PC-3 (cell line): Measurements from ENCODE around the gene CD99. TPM values are rescaled to one million over a fixed set of nuclear protein-coding genes. Genes with fewer than 3 reads are reported as not detected.

Source experiments
- ATAC-seq: fragments of 200-7000 bp; cut with Tn5 transposase; 2 replicates; pipeline ENCODE4 v1.9.1; 2020; ENCODE audit warnings: mild to moderate bottlenecking, moderate library complexity
- BruUV-seq: library from RNA; stranded (reverse); fragments of 400-500 nt; replicated peaks from 2 replicates; lab custom pipeline; 2021; lab: Mats Ljungman, UMichigan
- CTCF ChIA-PET: fragments of 300-600 bp; sonication (Branson Sonifier 250); formaldehyde crosslinking; loops from one replicate; lab custom pipeline; 2022; ENCODE audit warnings: antibody characterized with exemption; lab: Charles Lee
- POLR2A ChIA-PET: fragments of 300-600 bp; sonication (Branson Sonifier 250); formaldehyde crosslinking; loops from one replicate; lab custom pipeline; 2022; ENCODE audit warnings: antibody characterized with exemption; ENCODE audit not compliant: unreplicated experiment; lab: Charles Lee
- DNase-seq: peaks from one replicate; pipeline ENCODE4 v3.0.0-alpha.2; 2015
- H2AFZ ChIP-seq: fragments of 300-600 bp; sonication (generic); 2 replicates; pipeline ENCODE4 v1.6.0; 2016; ENCODE audit warnings: antibody characterized with exemption, low read length
- H3F3A ChIP-seq: fragments of 300-600 bp; sonication (generic); one replicate; pipeline ENCODE4 v1.6.0; 2017; ENCODE audit warnings: antibody characterized with exemption, low read length, control low read depth, mild to moderate bottlenecking; ENCODE audit not compliant: unreplicated experiment
- H3K27ac ChIP-seq: fragments of 300-600 bp; sonication (generic); 2 replicates; pipeline ENCODE4 v1.5.1; 2016; ENCODE audit warnings: mild to moderate bottlenecking, low read length
- H3K27me3 ChIP-seq: fragments of 300-600 bp; sonication (generic); 2 replicates; pipeline ENCODE4 v1.6.1; 2016; ENCODE audit warnings: low read length, mixed read lengths
- H3K36me3 ChIP-seq: fragments of 300-600 bp; sonication (generic); 2 replicates; pipeline ENCODE4 v1.6.1; 2016; ENCODE audit warnings: low read depth, mixed run types, low read length, mixed read lengths
- H3K4me1 ChIP-seq: fragments of 300-600 bp; sonication (generic); 2 replicates; pipeline ENCODE4 v1.5.1; 2016; ENCODE audit warnings: low read length; ENCODE audit not compliant: insufficient read depth
- H3K4me2 ChIP-seq: fragments of 300-600 bp; sonication (generic); 2 replicates; pipeline ENCODE4 v1.6.0; 2016; ENCODE audit warnings: low read length
- H3K4me3 ChIP-seq: fragments of 300-600 bp; sonication (generic); 2 replicates; pipeline ENCODE4 v1.5.1; 2016; ENCODE audit warnings: mild to moderate bottlenecking, low read length, mixed read lengths
- H3K79me2 ChIP-seq: fragments of 300-600 bp; sonication (generic); 2 replicates; pipeline ENCODE4 v1.6.1; 2017; ENCODE audit warnings: low read length, mixed read lengths
- H3K9ac ChIP-seq: fragments of 300-600 bp; sonication (generic); 2 replicates; pipeline ENCODE4 v1.6.0; 2016; ENCODE audit warnings: mild to moderate bottlenecking, low read length
- H3K9me2 ChIP-seq: fragments of 300-600 bp; sonication (generic); replicated peaks from 2 replicates; pipeline ENCODE4 v1.6.1; 2016; ENCODE audit warnings: mixed run types, low read length, mixed read lengths
- H3K9me3 ChIP-seq: fragments of 300-600 bp; sonication (generic); 2 replicates; pipeline ENCODE4 v1.6.1; 2016; ENCODE audit warnings: low read length, mixed read lengths
- H4K20me1 ChIP-seq: fragments of 300-600 bp; sonication (generic); 2 replicates; pipeline ENCODE4 v1.6.1; 2016; ENCODE audit warnings: low read length, mixed read lengths
- EZH2 ChIP-seq: fragments of 300-600 bp; sonication (generic); IDR thresholded peaks from one replicate; pipeline ENCODE4 v1.6.1; 2017; ENCODE audit warnings: antibody characterized with exemption, mild to moderate bottlenecking, low read length; ENCODE audit not compliant: unreplicated experiment
- EZH2phosphoT487 ChIP-seq: fragments of 300-600 bp; sonication (generic); IDR thresholded peaks from 2 replicates; pipeline ENCODE4 v1.6.1; 2018; ENCODE audit warnings: mild to moderate bottlenecking, antibody characterized with exemption, low read length, borderline replicate concordance
- intact Hi-C: fragments of 100-400 bp; cut with micrococcal nuclease; formaldehyde crosslinking; loops from 2 replicates; pipeline ENCODE4 v1.9.0; 2023
- total RNA-seq: library from RNA; depleted of rRNA; stranded (reverse); fragments of >200 nt; gene quantifications from 2 replicates; pipeline ENCODE4 v1.2.3, GENCODE V29; 2014
- TF ChIP-seq, protein P1 (sequence below): fragments of 300-600 bp; sonication (generic); conservative IDR thresholded peaks from 2 replicates; pipeline ENCODE4 v1.5.1; 2017; ENCODE audit warnings: antibody characterized with exemption, low read depth, mild to moderate bottlenecking, low read length

The CD99 gene
- total RNA-seq, 1 experiment from 2014 or later, result 202 TPM

DNA sequence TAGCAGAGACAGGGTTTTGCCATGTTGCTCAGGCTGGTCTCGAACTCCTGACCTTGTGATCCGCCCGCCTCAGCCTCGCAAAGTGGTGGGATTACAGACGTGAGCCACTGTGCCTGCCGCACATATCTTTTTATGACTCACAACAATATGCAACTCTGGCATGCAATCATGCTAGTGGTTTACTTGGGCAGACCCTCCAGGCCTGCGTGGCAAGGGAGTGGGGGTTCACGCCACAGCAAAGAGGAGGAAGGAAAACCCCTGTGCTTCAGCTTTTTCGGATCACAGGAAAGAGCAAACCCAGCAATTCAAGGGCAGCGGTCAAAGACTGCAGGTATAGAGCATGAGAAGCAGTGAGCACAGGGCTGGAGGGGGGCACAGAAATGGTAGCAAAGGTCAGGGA is 48.3 kb upstream of the CD99 start:
- no TSS peak for BruUV-seq
- H3K4me3 ChIP-seq, result no peak overlapping the region
- no peak overlapping the region for H3K27ac ChIP-seq
- H3K79me2 ChIP-seq, result no peaks in the 10 kb centered on the region
- ChIA-PET POLR2A (no interaction called here), CTCF (no interaction called here)
- H3K4me1 ChIP-seq, result no peaks in the 10 kb centered on the region
- no peaks in the 10 kb centered on the region for H3K9me2 ChIP-seq
- no peaks in the 10 kb centered on the region for H3K27me3 ChIP-seq
- no peak overlapping the region for H2AFZ ChIP-seq
- no peaks in the 10 kb centered on the region for H4K20me1 ChIP-seq
- H3K4me2 ChIP-seq, result no peak overlapping the region
- no peak for ATAC-seq
- no peak for DNase-seq
- H3F3A ChIP-seq, result no peaks in the 10 kb centered on the region
- no peaks in the 10 kb centered on the region for H3K9me3 ChIP-seq
- TF ChIP-seq EZH2phosphoT487 (no peak), EZH2 (no peak)
- TF ChIP-seq, protein P1, sequence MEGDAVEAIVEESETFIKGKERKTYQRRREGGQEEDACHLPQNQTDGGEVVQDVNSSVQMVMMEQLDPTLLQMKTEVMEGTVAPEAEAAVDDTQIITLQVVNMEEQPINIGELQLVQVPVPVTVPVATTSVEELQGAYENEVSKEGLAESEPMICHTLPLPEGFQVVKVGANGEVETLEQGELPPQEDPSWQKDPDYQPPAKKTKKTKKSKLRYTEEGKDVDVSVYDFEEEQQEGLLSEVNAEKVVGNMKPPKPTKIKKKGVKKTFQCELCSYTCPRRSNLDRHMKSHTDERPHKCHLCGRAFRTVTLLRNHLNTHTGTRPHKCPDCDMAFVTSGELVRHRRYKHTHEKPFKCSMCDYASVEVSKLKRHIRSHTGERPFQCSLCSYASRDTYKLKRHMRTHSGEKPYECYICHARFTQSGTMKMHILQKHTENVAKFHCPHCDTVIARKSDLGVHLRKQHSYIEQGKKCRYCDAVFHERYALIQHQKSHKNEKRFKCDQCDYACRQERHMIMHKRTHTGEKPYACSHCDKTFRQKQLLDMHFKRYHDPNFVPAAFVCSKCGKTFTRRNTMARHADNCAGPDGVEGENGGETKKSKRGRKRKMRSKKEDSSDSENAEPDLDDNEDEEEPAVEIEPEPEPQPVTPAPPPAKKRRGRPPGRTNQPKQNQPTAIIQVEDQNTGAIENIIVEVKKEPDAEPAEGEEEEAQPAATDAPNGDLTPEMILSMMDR, result no peak
- H3K36me3 ChIP-seq, result peaks cover 3% of the 10 kb centered on the region; the same call in 1 of the 2 replicates
- intact Hi-C loops, result loop anchor here (5.0 kb wide), 1 partner anchor 65 kb away; no protein-coding TSS in a partner anchor
- no peak overlapping the region for H3K9ac ChIP-seq

DNA sequence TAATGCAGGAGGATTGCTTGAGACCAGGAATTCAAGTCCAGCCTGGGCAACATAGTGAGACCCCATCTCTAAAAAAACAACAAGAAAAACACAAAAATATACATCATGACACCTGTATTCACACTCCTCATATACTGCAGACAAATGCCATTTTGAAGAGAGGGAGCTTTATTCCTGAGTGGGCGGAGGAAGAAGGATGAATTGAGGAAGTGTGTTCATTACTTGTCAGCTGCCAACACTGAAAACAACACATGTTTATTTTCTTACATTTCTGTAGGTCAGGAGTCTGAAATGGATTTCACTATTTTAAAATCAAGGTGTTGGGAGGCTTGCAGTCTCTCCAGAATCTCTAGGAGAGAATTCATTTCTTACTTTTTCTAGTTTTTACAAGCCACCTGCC is 47.2 kb upstream of the CD99 start:
- no peaks in the 10 kb centered on the region for H4K20me1 ChIP-seq
- ChIA-PET POLR2A (no interaction called here), CTCF (no interaction called here)
- H3K9ac ChIP-seq, result no peak overlapping the region
- BruUV-seq, result no TSS peak
- intact Hi-C loops, result loop anchor here (1.0 to 5.0 kb wide), 3 partner anchors 63 to 175 kb away; no protein-coding TSS in a partner anchor
- no peak for DNase-seq
- H3F3A ChIP-seq, result no peaks in the 10 kb centered on the region
- H3K79me2 ChIP-seq, result no peaks in the 10 kb centered on the region
- no peaks in the 10 kb centered on the region for H3K4me1 ChIP-seq
- no peak overlapping the region for H2AFZ ChIP-seq
- no peak for ATAC-seq
- no peak overlapping the region for H3K4me3 ChIP-seq
- TF ChIP-seq, protein P1, result no peak
- TF ChIP-seq EZH2 (no peak), EZH2phosphoT487 (no peak)
- no peak overlapping the region for H3K4me2 ChIP-seq
- no peaks in the 10 kb centered on the region for H3K27me3 ChIP-seq
- H3K9me3 ChIP-seq, result no peaks in the 10 kb centered on the region
- H3K36me3 ChIP-seq, result peaks cover 3% of the 10 kb centered on the region; the same call in 1 of the 2 replicates
- H3K9me2 ChIP-seq, result no peaks in the 10 kb centered on the region
- no peak overlapping the region for H3K27ac ChIP-seq

DNA sequence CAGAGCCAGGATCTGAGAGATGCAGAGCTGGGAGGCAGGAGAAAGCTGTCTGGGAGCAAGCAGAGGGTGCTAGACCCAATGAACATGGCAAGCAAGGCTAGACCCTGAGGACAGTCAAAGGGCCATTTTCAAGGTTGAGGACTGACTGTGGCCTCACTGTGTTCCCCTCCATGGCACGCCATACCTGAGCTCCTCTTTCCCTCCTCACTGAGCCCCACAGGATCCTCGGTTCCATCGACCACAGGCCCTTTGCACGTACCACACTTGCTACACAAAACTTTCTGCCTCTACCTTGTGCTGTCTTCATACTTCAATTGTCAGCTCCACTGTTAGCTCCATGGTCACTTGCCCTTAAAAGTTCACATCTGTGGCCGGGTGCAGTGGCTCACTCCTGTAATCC is 45.5 kb upstream of the CD99 start:
- Histone ChIP-seq H3K79me2 (no peaks in the 10 kb centered on the region), H3K4me3 (no peak overlapping the region), H3F3A (no peaks in the 10 kb centered on the region), H3K9me2 (no peaks in the 10 kb centered on the region), H3K27ac (no peak overlapping the region), H4K20me1 (no peaks in the 10 kb centered on the region), H3K4me1 (no peaks in the 10 kb centered on the region), H2AFZ (no peak overlapping the region), H3K9ac (no peak overlapping the region), H3K36me3 (no peaks in the 10 kb centered on the region), H3K9me3 (no peaks in the 10 kb centered on the region), H3K4me2 (no peak overlapping the region), H3K27me3 (no peaks in the 10 kb centered on the region)
- TF ChIP-seq, protein P1, result no peak
- TF ChIP-seq EZH2, result no peak
- no peak for TF ChIP-seq EZH2phosphoT487
- intact Hi-C loops, result no loop called here
- ChIA-PET POLR2A (no interaction called here), CTCF (no interaction called here)
- ATAC-seq (no peak), DNase-seq (no peak)
- BruUV-seq, result no TSS peak
